GM18508 (cell line): Measurements from ENCODE around the gene TET3.

ENCODE experiments used
- ATAC-seq: cut with Tn5 transposase; IDR thresholded peaks from one replicate; pipeline ENCODE4 v1.9.1; 2021; ENCODE audit warnings: moderate number of reproducible peaks; ENCODE audit not compliant: insufficient read depth, unreplicated experiment

TET3 gene

GRCh38 chr2:74026687-74027241 lies 42.1 kb downstream of the TET3 start:
- ATAC-seq, result no peak

- ATAC-seq, result no peak
These were observed 42.8 kb downstream of the TET3 start for GRCh38 chr2:74027496-74027895.

- no peak for ATAC-seq
These were observed 43.6 kb downstream of the TET3 start for GRCh38 chr2:74028290-74028689.

GRCh38 chr2:74028741-74029140 lies 44.0 kb downstream of the TET3 start:
- ATAC-seq, result no peak

- ATAC-seq, result no peak
These were observed 45.1 kb downstream of the TET3 start for GRCh38 chr2:74029714-74030397.

GRCh38 chr2:74031221-74031620 lies 46.5 kb downstream of the TET3 start:
- no peak for ATAC-seq

- ATAC-seq, result no peak
These were observed 47.2 kb downstream of the TET3 start for GRCh38 chr2:74031959-74032287.

GRCh38 chr2:74033375-74033774 lies 48.7 kb downstream of the TET3 start:
- no peak for ATAC-seq
